ENCODE data around the gene PEMT. TPM values are rescaled to one million over a fixed set of nuclear protein-coding genes. Genes with fewer than 3 reads are reported as not detected.

PEMT gene
- total and polyA plus RNA-seq, 2 donors (not counting 1 experiment from before 2014, with no cell fraction given) = 18.0 to 18.6 TPM

- Histone ChIP-seq H3K4me3 (replicated peaks in 1 of 4; ENCODE audit: control extremely low read depth in 1 of 4, insufficient read depth in 1 of 4, low read depth in 3 of 4, low read length in 4 of 4) (no peak overlapping the region), H3K9me3 (ENCODE audit: control insufficient read depth, insufficient read depth, low read depth, low read length) (no peaks in the 10 kb centered on the region), H3K27ac (ENCODE audit: insufficient read depth, low read length) (no peak overlapping the region), H2AFZ (ENCODE audit: low read length) (no peak overlapping the region), H3K4me2 (ENCODE audit: extremely low read depth, insufficient read depth, low read length) (no peak overlapping the region), H3K79me2 (ENCODE audit: control insufficient read depth, insufficient read depth, low read length) (no peaks in the 10 kb centered on the region), H3K36me3 (ENCODE audit: control insufficient read depth, insufficient read depth, low read length) (no peaks in the 10 kb centered on the region), H3K4me1 (ENCODE audit: control insufficient read depth, extremely low read depth, insufficient read depth, low read length) (no peaks in the 10 kb centered on the region), H3K9ac (ENCODE audit: insufficient read depth, low read length) (no peak overlapping the region), H3K27me3 (ENCODE audit: control insufficient read depth, insufficient read depth, low read length) (no peaks in the 10 kb centered on the region), H4K20me1 (ENCODE audit: control insufficient read depth, extremely low read depth, insufficient read depth, low read length) (no peaks in the 10 kb centered on the region)
- DNase-seq (ENCODE audit: low read depth in 2 of 2) = no peak
- no peak for TF ChIP-seq EZH2 (IDR thresholded peaks at IDR 0.05; ENCODE audit: low read length, missing control alignments)
- TF ChIP-seq CTCF (conservative IDR thresholded peaks at IDR 0.05 in 1 of 2, IDR thresholded peaks at IDR 0.05 in 1 of 2; ENCODE audit: low read depth in 1 of 2, low read length in 2 of 2) = no peak
Observed at GRCh38 chr17:17527956-17528500, 63.5 kb downstream of the PEMT start.

- Histone ChIP-seq H3K36me3 (ENCODE audit: control insufficient read depth, insufficient read depth, low read length) (no peaks in the 10 kb centered on the region), H3K9me3 (ENCODE audit: control insufficient read depth, insufficient read depth, low read depth, low read length) (no peaks in the 10 kb centered on the region), H3K4me1 (ENCODE audit: control insufficient read depth, extremely low read depth, insufficient read depth, low read length) (no peaks in the 10 kb centered on the region), H3K79me2 (ENCODE audit: control insufficient read depth, insufficient read depth, low read length) (no peaks in the 10 kb centered on the region), H2AFZ (ENCODE audit: low read length) (no peak overlapping the region), H3K27me3 (ENCODE audit: control insufficient read depth, insufficient read depth, low read length) (no peaks in the 10 kb centered on the region), H4K20me1 (ENCODE audit: control insufficient read depth, extremely low read depth, insufficient read depth, low read length) (no peaks in the 10 kb centered on the region), H3K4me3 (replicated peaks in 1 of 4; ENCODE audit: control extremely low read depth in 1 of 4, insufficient read depth in 1 of 4, low read depth in 3 of 4, low read length in 4 of 4) (no peak overlapping the region), H3K4me2 (ENCODE audit: extremely low read depth, insufficient read depth, low read length) (no peak overlapping the region), H3K9ac (ENCODE audit: insufficient read depth, low read length) (no peak overlapping the region), H3K27ac (ENCODE audit: insufficient read depth, low read length) (no peak overlapping the region)
- no peak for DNase-seq (ENCODE audit: low read depth in 2 of 2)
- TF ChIP-seq EZH2 (IDR thresholded peaks at IDR 0.05; ENCODE audit: low read length, missing control alignments) (no peak), CTCF (conservative IDR thresholded peaks at IDR 0.05 in 1 of 2, IDR thresholded peaks at IDR 0.05 in 1 of 2; ENCODE audit: low read depth in 1 of 2, low read length in 2 of 2) (no peak)
Observed at GRCh38 chr17:17527534-17527933, 64.0 kb downstream of the PEMT start.

- no peaks in the 10 kb centered on the region for H3K27me3 ChIP-seq (ENCODE audit: control insufficient read depth, insufficient read depth, low read length)
- H2AFZ ChIP-seq (ENCODE audit: low read length) = no peak overlapping the region
- no peak overlapping the region for H3K27ac ChIP-seq (ENCODE audit: insufficient read depth, low read length)
- no peaks in the 10 kb centered on the region for H3K36me3 ChIP-seq (ENCODE audit: control insufficient read depth, insufficient read depth, low read length)
- DNase-seq (ENCODE audit: low read depth in 2 of 2) = no peak
- H3K4me2 ChIP-seq (ENCODE audit: extremely low read depth, insufficient read depth, low read length) = no peak overlapping the region
- no peaks in the 10 kb centered on the region for H3K79me2 ChIP-seq (ENCODE audit: control insufficient read depth, insufficient read depth, low read length)
- H4K20me1 ChIP-seq (ENCODE audit: control insufficient read depth, extremely low read depth, insufficient read depth, low read length) = no peaks in the 10 kb centered on the region
- H3K4me3 ChIP-seq (replicated peaks in 1 of 4; ENCODE audit: control extremely low read depth in 1 of 4, insufficient read depth in 1 of 4, low read depth in 3 of 4, low read length in 4 of 4) = no peak overlapping the region
- H3K9ac ChIP-seq (ENCODE audit: insufficient read depth, low read length) = no peak overlapping the region
- H3K4me1 ChIP-seq (ENCODE audit: control insufficient read depth, extremely low read depth, insufficient read depth, low read length) = no peaks in the 10 kb centered on the region
- no peaks in the 10 kb centered on the region for H3K9me3 ChIP-seq (ENCODE audit: control insufficient read depth, insufficient read depth, low read depth, low read length)
- no peak for TF ChIP-seq CTCF (conservative IDR thresholded peaks at IDR 0.05 in 1 of 2, IDR thresholded peaks at IDR 0.05 in 1 of 2; ENCODE audit: low read depth in 1 of 2, low read length in 2 of 2)
- no peak for TF ChIP-seq EZH2 (IDR thresholded peaks at IDR 0.05; ENCODE audit: low read length, missing control alignments)
Observed at GRCh38 chr17:17526369-17526768, 65.1 kb downstream of the PEMT start.

All from fibroblast of lung (primary cell).